ENCODE data around the gene BEGAIN. TPM values are rescaled to one million over a fixed set of nuclear protein-coding genes. Genes with fewer than 3 reads are reported as not detected.

Gene BEGAIN
- total and polyA plus RNA-seq, 2 of the 8 experiments (the other 6 are each of a cell fraction or from before 2014, with no cell fraction given): 2.9 to 3.0 TPM

DNA sequence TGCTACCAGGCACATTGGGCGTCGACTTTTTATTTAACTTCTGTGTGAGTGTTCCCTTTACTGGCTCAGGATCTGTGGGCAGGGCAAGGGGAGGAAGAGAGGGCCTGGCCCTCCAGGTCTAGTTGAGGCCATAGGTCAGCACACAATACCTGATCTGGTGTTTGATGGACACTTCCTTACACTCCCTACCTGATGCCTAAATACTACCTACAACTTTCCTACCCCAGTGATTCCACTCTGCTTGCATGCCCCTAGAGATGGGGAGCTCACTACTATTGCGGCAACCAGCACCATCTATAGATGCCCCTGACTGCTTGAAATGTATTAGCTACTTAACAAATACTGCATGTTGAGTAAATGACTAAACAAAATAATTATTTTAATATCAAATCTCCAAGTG is 20.8 kb upstream of the BEGAIN start:
- Histone ChIP-seq H3K23ac (ENCODE audit: insufficient read length) (no peak overlapping the region), H2BK15ac (ENCODE audit: low read length) (no peak overlapping the region), H3K4me1 (replicated peaks in 1 of 4; ENCODE audit: control insufficient read depth in 3 of 4, insufficient read depth in 4 of 4, low read length in 3 of 4) (no peaks in the 10 kb centered on the region; a peak in 1 of 7 replicates), H2BK12ac (ENCODE audit: low read depth, low read length) (no peak overlapping the region), H2AFZ (ENCODE audit: low read length) (no peak overlapping the region), H2AK5ac (ENCODE audit: low read depth, low read length) (no peak overlapping the region), H3K56ac (replicated peaks; ENCODE audit: insufficient read length, low read depth, low read length) (no peak overlapping the region), H4K5ac (ENCODE audit: insufficient read length, low read depth, low read length) (no peak overlapping the region), H3K27ac (ENCODE audit: low read depth, low read length) (no peak overlapping the region), H4K91ac (replicated peaks; ENCODE audit: insufficient read length, low read length) (no peak overlapping the region), H3K4me2 (ENCODE audit: insufficient read depth in 1 of 2, low read depth in 2 of 2, low read length in 2 of 2) (no peak overlapping the region), H3K9me3 (ENCODE audit: insufficient read depth in 2 of 2, low read depth in 1 of 2, low read length in 1 of 2) (no peaks in the 10 kb centered on the region), H4K8ac (ENCODE audit: extremely low read depth, insufficient read depth, low read length) (no peak overlapping the region), H3K36me3 (ENCODE audit: control insufficient read depth in 2 of 4, insufficient read depth in 4 of 4, low read length in 3 of 4) (no peaks in the 10 kb centered on the region), H3K79me2 (ENCODE audit: control insufficient read depth in 1 of 2, insufficient read depth in 2 of 2, low read length in 2 of 2) (no peaks in the 10 kb centered on the region), H3K4ac (replicated peaks; ENCODE audit: insufficient read length, low read depth, low read length) (no peak overlapping the region), H2BK5ac (ENCODE audit: low read depth, low read length) (no peak overlapping the region), H3K4me3 (ENCODE audit: extremely low read depth in 1 of 4, insufficient read depth in 2 of 4, low read depth in 3 of 4, low read length in 4 of 4) (no peak overlapping the region), H2BK20ac (ENCODE audit: low read length) (no peak overlapping the region), H3K23me2 (ENCODE audit: low read depth, low read length) (no peaks in the 10 kb centered on the region), H3K9ac (replicated peaks in 1 of 4; ENCODE audit: extremely low read depth in 1 of 4, low read depth in 3 of 4, low read length in 3 of 4) (no peak overlapping the region), H3K79me1 (ENCODE audit: low read depth, low read length) (no peaks in the 10 kb centered on the region), H3K27me3 (replicated peaks in 1 of 4; ENCODE audit: control insufficient read depth in 3 of 4, extremely low read depth in 1 of 4, insufficient read depth in 3 of 4, low read length in 3 of 4) (no peaks in the 10 kb centered on the region; a peak in 2 of 7 replicates), H2BK120ac (replicated peaks; ENCODE audit: low read depth, low read length) (no peak overlapping the region), H4K20me1 (replicated peaks in 1 of 2; ENCODE audit: control insufficient read depth in 1 of 2, insufficient read depth in 2 of 2, low read length in 2 of 2) (no peaks in the 10 kb centered on the region), H3K14ac (ENCODE audit: insufficient read length) (no peak overlapping the region), H3K18ac (ENCODE audit: extremely low read depth, low read length) (no peak overlapping the region)
- ChIA-PET POLR2A (ENCODE audit: partially characterized antibody) (no interaction called here), CTCF (ENCODE audit: partially characterized antibody) (no interaction called here)
- FAIRE-seq (no peak), DNase-seq (ENCODE audit: low read depth in 1 of 2, low spot score in 2 of 2) (no peak)
- 85% methylated on average over 3 of the region's 3 CpGs; no CpG with 5 or more reads in 1 of the 2 experiments for WGBS, 2 experiments (ENCODE audit: extremely low coverage in 1 of 2, insufficient coverage in 1 of 2, insufficient read length in 1 of 2, insufficient replicate concordance in 2 of 2, low coverage in 1 of 2, low lambda C conversion rate in 2 of 2, missing lambda C conversion rate in 1 of 2)
- TF ChIP-seq KDM1A (IDR thresholded peaks at IDR 0.05; ENCODE audit: borderline replicate concordance, low read length) (peak; percentile 87), HDAC2 (IDR thresholded peaks at IDR 0.05; ENCODE audit: borderline replicate concordance in 1 of 2, low read depth in 2 of 2, low read length in 2 of 2) (peak in 1 of 2 experiments; percentile 78; a peak in 1 of 4 replicates), KDM5A (IDR thresholded peaks at IDR 0.05; ENCODE audit: low read length) (no peak), BRCA1 (IDR thresholded peaks at IDR 0.05; ENCODE audit: low read depth, low read length) (no peak), SIN3A (conservative IDR thresholded peaks at IDR 0.05 in 1 of 2, IDR thresholded peaks at IDR 0.05 in 1 of 2; ENCODE audit: low read depth in 1 of 2, low read length in 2 of 2) (no peak), EP300 (IDR thresholded peaks at IDR 0.05; ENCODE audit: borderline replicate concordance in 1 of 2, low read depth in 2 of 2, low read length in 2 of 2) (no peak), JUN (IDR thresholded peaks at IDR 0.05; ENCODE audit: low read depth, low read length) (no peak)

All from H1 (cell line).